ENCODE results near the gene DNAH8. TPM values are rescaled to one million over a fixed set of nuclear protein-coding genes. Genes with fewer than 3 reads are reported as not detected.

DNAH8 gene
- total and polyA plus RNA-seq, 2 donors from 2014 or later, result 0.50 TPM; not detected in 1

GRCh38 chr6:38813041-38813823, 98.1 kb downstream of the DNAH8 start:
- intact Hi-C loops (cut with DNase I), result no loop called here

DNA sequence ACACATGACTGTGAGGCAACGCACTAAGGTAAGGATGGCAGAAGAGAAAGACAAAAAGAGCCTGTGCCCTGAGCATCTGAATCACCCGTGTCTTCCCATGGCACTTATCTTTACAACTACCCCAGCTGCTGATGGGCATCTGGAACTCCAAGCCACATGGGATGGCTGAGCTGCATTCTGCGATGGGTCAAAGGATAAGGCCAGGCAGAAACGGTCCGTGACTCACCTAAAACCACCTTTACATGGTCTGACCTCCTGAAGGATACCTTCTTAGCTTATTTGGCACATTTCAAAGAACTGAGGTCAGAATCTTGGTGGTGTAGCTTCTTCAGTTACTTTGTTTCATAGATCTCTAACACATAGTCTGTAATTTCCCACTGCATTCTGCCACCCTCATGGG, 99.7 kb downstream of the DNAH8 start:
- peaks cover 0 to 3% (median 0%) of the 10 kb centered on the region in 3 donors for H3K4me1 ChIP-seq (ENCODE audit: control insufficient read depth in 2 of 3, insufficient read depth in 2 of 3, low read depth in 1 of 3, low read length in 3 of 3)
- no peak overlapping the region for H3K27ac ChIP-seq (ENCODE audit: low read depth in 2 of 2, low read length in 2 of 2)
- intact Hi-C loops (cut with DNase I), result no loop called here
- H3K27me3 ChIP-seq (ENCODE audit: control insufficient read depth, insufficient read depth, low read length), result no peaks in the 10 kb centered on the region
- TF ChIP-seq, protein P1, sequence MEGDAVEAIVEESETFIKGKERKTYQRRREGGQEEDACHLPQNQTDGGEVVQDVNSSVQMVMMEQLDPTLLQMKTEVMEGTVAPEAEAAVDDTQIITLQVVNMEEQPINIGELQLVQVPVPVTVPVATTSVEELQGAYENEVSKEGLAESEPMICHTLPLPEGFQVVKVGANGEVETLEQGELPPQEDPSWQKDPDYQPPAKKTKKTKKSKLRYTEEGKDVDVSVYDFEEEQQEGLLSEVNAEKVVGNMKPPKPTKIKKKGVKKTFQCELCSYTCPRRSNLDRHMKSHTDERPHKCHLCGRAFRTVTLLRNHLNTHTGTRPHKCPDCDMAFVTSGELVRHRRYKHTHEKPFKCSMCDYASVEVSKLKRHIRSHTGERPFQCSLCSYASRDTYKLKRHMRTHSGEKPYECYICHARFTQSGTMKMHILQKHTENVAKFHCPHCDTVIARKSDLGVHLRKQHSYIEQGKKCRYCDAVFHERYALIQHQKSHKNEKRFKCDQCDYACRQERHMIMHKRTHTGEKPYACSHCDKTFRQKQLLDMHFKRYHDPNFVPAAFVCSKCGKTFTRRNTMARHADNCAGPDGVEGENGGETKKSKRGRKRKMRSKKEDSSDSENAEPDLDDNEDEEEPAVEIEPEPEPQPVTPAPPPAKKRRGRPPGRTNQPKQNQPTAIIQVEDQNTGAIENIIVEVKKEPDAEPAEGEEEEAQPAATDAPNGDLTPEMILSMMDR (IDR thresholded peaks at IDR 0.05; ENCODE audit: borderline replicate concordance, extremely low read depth, insufficient read depth), result no peak
- DNase-seq (no peak), FAIRE-seq (no peak)
- H3K9ac ChIP-seq (ENCODE audit: low read length in 3 of 3), result no peak overlapping the region
- no peaks in the 10 kb centered on the region for H3K36me3 ChIP-seq (ENCODE audit: control insufficient read depth in 2 of 3, insufficient read depth in 3 of 3, low read length in 3 of 3)
- no peaks in the 10 kb centered on the region for H3K9me3 ChIP-seq (ENCODE audit: control insufficient read depth in 2 of 3, insufficient read depth in 1 of 3, low read length in 3 of 3)
- H3K4me3 ChIP-seq (ENCODE audit: low read length in 3 of 3), result no peak overlapping the region

More at GRCh38 chr6:38813041-38813823, 98.1 kb downstream of the DNAH8 start:
- TF ChIP-seq, protein P1 (IDR thresholded peaks at IDR 0.05; ENCODE audit: borderline replicate concordance, extremely low read depth, insufficient read depth), result no peak
- H3K36me3 ChIP-seq (ENCODE audit: control insufficient read depth in 2 of 3, insufficient read depth in 3 of 3, low read length in 3 of 3), result no peaks in the 10 kb centered on the region
- H3K9ac ChIP-seq (ENCODE audit: low read length in 3 of 3), result no peak overlapping the region
- no peaks in the 10 kb centered on the region for H3K27me3 ChIP-seq (ENCODE audit: control insufficient read depth, insufficient read depth, low read length)
- no peaks in the 10 kb centered on the region for H3K4me1 ChIP-seq (ENCODE audit: control insufficient read depth in 2 of 3, insufficient read depth in 2 of 3, low read depth in 1 of 3, low read length in 3 of 3)
- no peak overlapping the region for H3K27ac ChIP-seq (ENCODE audit: low read depth in 2 of 2, low read length in 2 of 2)
- FAIRE-seq (no peak), DNase-seq (no peak)
- H3K9me3 ChIP-seq (ENCODE audit: control insufficient read depth in 2 of 3, insufficient read depth in 1 of 3, low read length in 3 of 3), result no peaks in the 10 kb centered on the region
- no peak overlapping the region for H3K4me3 ChIP-seq (ENCODE audit: low read length in 3 of 3)

- H3K36me3 ChIP-seq (ENCODE audit: control insufficient read depth in 2 of 3, insufficient read depth in 3 of 3, low read length in 3 of 3), result no peaks in the 10 kb centered on the region
- no peak for DNase-seq
- H3K9ac ChIP-seq (ENCODE audit: low read length in 3 of 3), result no peak overlapping the region
- TF ChIP-seq, protein P1 (IDR thresholded peaks at IDR 0.05; ENCODE audit: borderline replicate concordance, extremely low read depth, insufficient read depth), result no peak
- H3K9me3 ChIP-seq (ENCODE audit: control insufficient read depth in 2 of 3, insufficient read depth in 1 of 3, low read length in 3 of 3), result no peaks in the 10 kb centered on the region
- H3K27me3 ChIP-seq (ENCODE audit: control insufficient read depth, insufficient read depth, low read length), result no peaks in the 10 kb centered on the region
- peaks cover 0 to 3% (median 0%) of the 10 kb centered on the region in 3 donors for H3K4me1 ChIP-seq (ENCODE audit: control insufficient read depth in 2 of 3, insufficient read depth in 2 of 3, low read depth in 1 of 3, low read length in 3 of 3)
- FAIRE-seq, result no peak
- intact Hi-C loops (cut with DNase I), result no loop called here
- no peak overlapping the region for H3K27ac ChIP-seq (ENCODE audit: low read depth in 2 of 2, low read length in 2 of 2)
- no peak overlapping the region for H3K4me3 ChIP-seq (ENCODE audit: low read length in 3 of 3)
These were observed 100.1 kb downstream of the DNAH8 start for GRCh38 chr6:38815250-38815649.

Data from kidney (tissue), 14 donors.